GM11168 (cell line): ENCODE measurements around the gene THAP7.
"Not testable (repeated sequence)": the region's sequence is repeated elsewhere in the genome, so short reads cannot be mapped to it uniquely, and the experiment has no call there.

Experiments used
- in situ Hi-C: fragments of 300-500 bp; cut with MboI; formaldehyde crosslinking; loops from one replicate; pipeline ENCODE4 v1.12.0; 2022; ENCODE audit warnings: low sequenced_read_pairs; ENCODE audit not compliant: unreplicated experiment

The THAP7 gene, protein sequence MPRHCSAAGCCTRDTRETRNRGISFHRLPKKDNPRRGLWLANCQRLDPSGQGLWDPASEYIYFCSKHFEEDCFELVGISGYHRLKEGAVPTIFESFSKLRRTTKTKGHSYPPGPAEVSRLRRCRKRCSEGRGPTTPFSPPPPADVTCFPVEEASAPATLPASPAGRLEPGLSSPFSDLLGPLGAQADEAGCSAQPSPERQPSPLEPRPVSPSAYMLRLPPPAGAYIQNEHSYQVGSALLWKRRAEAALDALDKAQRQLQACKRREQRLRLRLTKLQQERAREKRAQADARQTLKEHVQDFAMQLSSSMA

DNA sequence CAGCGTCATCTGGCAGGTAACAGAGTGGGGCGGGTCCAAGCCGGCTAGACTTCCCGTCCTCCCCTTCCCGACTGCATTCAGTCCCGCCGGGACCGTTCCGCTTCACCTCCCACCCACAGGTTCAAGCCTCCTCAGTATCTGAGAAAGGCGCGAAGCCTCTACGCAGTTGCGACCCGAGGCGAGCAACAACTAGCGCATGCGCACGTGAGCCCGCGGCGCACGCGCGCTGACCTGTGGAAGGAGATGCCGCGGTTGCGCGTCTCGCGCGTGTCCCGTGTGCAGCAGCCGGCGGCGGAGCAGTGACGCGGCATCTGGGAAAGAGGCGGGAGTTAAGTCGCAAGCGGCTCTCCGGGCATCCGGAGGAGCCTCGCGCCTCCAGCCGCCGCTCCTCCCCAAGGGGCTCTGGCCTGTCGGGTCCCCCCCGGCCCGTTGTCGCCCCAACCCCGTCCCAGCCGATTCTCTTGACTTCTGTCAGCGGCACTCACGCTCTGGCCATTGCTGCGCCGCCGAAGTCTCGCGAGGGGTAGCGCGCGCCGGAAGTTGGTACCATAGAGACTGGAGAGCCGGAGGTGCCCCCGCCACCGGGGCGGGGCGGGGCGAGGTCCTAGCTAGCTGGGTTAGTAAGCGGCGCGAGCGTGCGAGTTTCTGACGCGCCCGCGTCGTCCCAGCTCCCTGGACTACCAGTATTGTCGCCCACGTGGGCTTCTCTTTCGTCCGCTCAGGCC, at the start of gene THAP7:
Gene THAP7 (minus strand): TSS at position 518 of the 725 bp plus-strand sequence. CDS start 207 bp downstream, at position 311.
- in situ Hi-C loops, result no loop called here

DNA sequence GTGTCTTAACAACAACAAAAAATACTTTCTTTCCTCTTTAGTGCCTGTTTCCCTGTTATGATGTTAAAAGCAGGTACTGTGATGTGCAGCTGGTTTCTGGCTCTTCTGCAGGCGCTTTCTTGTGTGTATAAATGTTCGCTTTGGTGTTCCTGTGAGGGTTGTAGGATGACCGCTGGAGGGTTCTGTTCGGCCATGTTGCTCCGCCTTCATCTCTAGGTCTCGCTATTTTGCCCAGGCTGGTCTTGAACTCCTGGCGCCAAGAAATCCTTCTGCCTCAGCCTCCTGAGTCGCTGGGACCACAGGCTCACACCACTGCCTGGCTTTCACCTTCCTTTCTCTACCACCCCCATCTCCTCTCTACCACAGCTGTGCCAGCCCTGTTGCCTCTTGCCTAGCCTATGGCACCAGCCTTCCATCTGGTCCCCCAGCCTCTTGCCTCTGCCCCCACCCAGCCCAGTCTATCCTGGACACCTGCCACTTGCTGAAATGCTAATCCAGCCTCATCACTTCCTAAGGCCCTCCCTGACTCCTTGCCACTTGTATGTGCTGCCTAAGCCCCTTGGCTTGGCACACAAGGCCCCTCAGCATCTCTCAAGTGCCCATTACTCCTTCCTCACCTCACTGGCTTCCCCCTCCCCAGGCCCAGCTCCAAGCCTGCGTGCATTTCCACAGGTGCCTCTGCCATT, 49.4 kb upstream of the THAP7 start:
- in situ Hi-C loops, result no loop called here

DNA sequence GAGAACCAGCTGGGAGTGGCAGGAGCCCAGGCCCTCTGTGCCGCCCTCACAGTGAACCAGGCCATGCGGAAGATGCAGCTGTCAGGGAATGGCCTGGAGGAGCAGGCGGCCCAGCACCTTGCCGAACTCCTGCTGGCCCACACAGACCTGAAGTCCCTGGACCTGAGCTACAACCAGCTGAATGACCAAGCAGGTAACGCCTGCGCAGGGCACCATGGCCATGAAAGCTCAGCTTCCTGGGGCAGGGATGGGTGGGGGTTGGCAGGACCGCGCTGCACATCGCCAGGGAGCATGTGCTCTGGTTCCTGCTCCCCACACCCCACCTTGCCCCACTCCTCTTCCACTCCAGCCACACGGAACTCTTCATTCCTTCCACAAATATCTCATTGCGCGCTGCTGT, 47.0 kb upstream of the THAP7 start:
- in situ Hi-C loops, result not testable (repeated sequence)

DNA sequence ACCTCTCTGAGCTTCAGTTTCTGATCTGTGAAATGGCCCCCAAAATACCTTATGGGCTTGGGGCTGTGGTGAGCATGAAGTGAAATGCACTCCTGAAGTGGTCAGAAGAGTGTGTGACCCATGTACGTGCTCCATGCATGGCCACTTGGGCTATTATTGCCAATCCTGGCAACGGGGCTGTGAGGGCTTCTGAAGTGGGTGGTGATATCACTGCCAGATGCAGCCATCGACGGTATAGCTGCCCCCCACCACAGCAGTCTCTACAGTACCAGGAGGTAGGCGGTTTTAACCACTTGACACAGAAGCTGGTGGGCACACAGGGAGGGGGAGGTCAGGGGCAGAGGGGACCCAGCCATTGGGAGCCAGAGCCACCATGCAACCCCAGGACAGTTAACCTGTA, 46.5 kb upstream of the THAP7 start:
- in situ Hi-C loops, result not testable (repeated sequence)

DNA sequence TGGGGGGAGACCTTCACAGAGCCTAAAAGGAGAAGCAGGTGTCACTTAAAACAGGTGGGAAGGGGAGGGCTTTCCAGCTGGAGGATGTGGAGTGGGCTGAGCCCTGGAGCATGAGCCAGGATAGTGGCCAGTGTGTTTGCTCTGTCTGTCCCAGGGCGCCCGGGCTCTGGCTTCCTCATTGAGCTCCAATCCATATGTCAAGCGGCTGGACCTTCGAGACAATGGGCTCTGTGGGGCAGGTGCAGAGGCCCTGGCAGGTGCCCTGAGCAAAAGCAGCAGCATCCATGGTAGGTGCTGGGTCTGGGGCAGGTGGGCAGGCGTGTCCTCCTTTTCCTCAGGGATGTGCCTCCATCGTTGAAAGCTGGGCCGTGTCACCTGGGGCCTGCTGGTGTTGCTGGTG, 45.8 kb upstream of the THAP7 start:
- in situ Hi-C loops, result no loop called here

DNA sequence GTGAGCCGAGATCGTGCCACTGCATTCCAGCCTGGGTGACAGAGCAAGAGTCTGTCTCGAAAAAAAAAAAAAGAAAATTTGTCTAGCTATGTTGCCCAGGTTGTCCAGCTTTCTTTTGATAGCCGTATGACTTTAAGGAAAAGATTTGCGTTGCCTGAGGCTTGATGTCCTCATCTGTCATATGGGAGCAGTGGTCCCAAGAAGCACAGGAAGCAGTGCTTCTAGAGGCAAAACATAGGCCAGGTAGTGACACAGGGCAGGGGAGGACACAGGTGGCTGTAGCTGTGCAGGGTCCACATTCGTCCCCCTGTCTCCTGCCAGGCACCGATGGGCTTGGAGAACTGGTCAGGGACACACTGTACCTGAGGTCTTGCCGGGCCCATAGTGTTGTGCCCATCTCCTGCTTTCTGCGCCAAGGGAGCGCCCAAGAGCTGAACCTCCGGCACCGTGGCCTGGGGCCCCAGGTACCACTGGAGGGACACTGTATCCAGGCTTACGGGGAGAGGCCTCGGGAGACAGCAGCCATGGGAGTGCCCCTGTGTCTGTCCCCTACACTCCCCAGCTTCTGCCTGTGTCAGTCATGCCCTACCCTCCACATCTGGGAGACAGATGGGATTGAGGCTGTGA, 45.2 kb upstream of the THAP7 start:
- in situ Hi-C loops, result no loop called here

DNA sequence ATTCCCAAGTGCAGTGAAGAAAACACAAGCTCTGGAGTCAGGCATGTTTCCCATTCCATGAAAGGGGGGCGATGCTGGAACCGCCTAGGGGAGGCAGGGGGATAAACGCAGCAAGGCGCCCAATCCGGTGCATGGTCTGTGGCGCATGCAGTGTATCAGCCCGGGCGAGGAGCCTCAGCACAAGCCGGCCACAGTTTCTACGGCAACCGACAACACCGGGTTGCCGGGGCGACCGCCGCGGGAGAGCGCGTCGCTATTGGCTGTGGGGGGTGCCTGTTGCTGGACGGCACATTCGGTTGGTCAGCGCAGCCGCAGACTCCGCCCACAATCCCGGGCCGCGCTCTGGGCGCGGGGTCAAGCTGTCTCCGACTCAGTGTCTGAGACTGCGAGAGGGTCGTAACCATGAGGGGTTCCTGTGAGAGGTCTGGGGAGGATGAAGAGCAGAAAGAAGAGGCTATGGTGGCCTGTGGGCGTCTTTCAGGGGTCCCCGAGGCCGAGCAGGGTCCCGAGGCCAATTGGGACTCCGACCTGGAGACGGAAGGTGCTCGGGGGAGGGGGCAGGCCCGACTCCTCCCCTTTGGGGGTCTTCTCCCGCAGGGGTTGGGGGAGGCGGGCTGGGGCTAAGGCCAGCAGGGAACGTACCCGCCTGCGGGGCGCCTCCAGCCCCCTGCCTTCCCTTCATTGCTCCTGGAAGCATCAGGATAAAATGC, 43.8 kb upstream of the THAP7 start, which contains the start of gene LRRC74B:
Gene LRRC74B (plus strand): TSS at position 362 of the 710 bp plus-strand sequence. CDS start 41 bp downstream, at position 403.
- in situ Hi-C loops, result no loop called here

DNA sequence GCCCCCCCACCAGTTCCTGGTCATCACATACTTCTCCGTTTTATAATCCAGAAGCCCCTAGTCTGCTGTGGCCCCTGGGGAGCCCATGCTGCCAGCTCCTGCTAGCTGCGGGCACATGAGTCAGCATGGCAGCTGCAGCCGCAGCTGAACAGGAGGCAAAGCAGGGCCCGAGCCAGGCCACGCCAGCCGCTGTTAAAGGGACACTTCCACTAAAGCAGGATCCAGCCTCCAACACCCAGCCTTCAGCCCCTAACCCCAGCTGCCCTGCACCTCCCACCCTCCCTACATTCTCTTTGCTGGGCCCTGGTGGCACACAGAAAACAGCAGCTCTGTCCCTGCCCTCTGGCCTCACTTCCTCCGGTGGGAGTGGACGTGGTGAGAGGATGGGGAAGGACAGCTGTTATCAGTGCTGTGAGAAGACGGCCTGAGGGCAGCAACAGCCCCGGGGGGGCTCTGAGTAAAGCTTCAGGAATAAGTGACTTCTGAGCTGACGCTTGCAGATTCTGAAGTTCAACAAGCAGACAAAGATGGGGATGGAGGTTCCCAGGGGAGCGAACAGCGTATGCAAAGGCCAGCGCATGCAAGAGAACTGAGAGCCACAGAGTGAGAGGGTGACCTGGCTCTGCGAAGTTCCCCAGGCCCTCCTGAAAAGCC, 43.1 kb upstream of the THAP7 start:
- in situ Hi-C loops, result no loop called here

DNA sequence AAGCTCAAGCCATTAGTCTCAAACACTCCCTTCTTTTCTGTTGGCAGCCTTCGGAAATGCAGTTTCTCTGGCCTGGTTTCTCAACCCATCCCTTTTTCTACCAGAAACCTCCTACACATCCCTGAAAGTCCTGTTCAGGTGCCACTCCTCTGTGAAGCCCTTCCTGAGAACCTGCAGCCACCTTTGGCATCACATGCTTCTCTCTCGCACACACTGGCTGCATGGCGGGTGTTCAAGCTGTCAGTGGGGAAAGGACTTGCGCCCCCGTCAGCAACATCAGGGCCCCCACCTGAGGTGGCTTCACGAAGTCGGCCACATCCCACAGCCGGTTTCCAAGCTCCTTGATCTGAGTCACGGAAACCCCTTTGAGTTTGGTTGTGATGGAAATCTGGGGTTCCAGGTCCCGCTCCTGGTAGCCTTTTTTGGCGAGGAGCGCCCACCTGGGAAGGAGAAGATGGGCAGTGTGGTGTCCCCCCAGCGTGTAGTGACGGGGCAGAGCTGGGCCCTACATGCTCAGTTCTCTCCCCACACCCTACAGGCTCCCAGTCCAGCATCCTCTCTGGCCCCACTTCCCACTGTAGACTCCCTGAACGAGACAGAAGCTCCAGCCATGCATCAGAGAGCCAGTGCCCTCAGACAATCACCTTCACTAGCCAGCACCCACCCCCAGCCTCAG, 42.1 kb upstream of the THAP7 start:
- in situ Hi-C loops, result no loop called here

DNA sequence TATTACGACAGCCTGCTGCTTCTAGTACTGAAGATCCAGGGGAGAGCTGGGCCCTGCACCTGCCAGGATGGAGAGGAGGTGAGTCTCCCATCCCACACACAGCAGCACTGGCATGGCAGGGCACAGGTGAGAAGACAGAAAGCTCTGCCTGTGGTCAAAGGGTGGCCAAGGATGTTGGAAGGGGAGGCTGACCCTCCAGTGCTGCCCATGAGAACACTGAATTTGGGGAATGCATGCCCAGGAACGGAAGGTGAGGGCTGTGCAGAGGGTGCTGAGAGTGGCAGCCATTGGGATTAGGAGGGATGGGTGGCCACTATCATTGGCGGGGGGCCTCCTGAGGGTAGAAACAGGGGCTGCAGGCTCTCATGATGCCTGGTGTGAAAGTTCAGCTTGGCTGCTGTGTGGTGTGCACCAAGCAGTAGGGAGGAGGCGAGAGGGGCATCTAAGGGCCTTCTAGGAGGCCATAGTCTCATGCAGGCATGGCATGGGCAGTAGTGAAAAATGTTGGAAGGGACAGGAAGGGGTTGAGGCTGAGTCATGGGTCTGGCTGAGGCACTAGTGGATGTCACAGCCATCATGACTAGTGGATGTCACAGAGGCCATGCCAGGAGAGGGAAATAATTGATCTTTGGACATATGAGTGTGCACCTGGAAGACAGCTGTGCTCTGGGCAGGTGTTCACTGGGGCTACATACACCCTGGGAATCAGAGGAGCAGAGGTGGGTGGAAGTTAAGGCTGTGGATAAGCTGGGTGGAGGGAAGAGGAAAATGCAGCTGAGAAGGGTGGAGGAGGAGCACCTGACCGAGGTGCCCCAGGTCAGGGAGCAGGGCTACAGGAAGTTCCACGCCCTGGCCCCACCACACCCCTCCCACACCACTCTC, 41.3 kb upstream of the THAP7 start:
- in situ Hi-C loops, result no loop called here

DNA sequence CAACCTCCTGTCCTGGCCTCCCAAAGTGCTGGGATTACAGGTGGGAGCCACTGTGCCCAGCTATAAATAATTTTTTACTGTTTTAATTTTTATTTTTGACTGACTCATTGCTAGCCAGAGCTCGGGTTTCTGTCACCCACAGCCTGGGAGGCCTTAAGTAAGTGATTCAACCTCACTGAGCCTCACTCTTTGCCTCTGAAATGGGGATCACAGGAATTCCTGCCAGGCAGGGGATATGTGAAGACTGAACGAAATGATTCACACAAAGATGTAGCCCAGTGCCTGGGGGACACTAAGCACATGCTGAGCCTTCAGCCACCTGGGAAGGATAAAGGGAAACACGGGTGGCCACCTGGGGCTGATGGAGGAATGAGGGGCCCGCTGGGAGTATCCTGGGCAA, 40.0 kb upstream of the THAP7 start:
- in situ Hi-C loops, result no loop called here

DNA sequence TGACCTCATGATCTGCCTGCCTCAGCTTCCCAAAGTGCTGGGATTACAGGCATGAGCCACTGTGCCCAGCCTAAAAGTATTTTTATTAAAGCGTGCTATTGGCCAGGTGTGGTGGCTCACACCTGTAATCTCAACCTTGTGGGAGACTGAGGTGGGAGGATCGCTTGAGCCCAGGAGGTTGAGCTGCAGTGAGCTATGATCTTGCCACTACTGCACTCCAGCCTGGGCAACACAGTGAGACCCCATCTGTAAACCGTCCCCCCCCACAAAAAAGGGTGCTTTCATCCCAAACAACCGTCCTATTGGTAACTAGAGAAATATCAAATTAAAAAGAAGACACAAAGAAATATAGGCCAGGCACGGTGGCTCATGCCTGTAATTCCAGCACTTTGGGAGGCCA, 37.2 kb upstream of the THAP7 start:
- in situ Hi-C loops, result not testable (repeated sequence)

DNA sequence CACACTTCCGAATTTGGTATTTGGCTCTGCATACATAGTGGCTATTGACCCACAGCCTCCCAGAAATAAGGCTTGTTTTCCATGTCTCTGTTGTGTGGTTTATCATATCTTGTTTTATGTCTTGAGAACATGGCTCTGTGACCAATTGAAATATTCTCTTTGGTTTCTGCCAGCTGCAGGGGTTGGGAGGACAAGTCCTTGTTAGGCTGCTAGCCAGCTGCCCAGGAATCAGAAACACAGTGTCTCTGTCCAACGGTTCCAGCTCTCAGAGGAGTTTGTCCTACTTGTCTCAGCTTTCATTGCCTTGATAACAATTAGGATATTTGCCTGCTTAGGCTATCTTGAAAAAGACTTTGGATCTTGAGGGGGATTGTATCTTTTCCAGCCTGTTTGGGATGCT, 36.5 kb upstream of the THAP7 start:
- in situ Hi-C loops, result no loop called here

DNA sequence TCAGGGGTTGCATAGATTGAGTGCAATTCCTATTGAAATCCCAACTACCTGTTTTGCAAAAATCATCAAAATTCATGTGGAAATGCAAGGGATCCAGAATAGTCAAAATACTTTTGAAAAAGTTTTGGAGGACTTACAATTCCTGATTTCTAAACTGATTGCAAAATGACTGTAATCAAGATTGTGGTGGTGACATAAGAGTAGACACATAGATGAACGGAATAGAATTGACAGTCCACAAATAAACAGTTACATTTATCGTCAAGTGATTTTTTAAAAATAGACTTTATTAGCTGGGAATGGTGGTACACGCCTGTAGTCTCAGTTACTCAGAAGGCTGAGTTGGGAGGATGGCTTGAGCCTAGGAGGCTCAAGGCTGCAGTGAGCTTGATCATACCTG, 33.1 kb upstream of the THAP7 start:
- in situ Hi-C loops, result no loop called here

DNA sequence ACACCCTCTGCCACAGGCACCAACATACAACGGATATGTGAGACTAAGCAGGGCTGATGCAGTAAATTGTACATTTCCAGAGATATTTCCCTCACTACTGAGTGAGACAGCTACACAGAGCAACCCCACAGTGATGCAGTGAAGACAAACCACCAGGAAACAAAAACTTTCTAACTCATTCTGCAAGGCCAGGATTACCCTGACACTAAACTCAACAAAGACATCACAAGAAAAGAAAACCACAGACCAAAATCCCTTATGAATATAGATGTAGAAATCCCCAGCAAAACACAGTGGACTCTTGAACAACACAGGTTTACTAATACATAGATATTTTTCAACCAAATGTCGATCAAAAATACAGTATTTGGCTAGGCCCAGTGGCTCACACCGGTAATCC, 32.0 kb upstream of the THAP7 start:
- in situ Hi-C loops, result no loop called here

DNA sequence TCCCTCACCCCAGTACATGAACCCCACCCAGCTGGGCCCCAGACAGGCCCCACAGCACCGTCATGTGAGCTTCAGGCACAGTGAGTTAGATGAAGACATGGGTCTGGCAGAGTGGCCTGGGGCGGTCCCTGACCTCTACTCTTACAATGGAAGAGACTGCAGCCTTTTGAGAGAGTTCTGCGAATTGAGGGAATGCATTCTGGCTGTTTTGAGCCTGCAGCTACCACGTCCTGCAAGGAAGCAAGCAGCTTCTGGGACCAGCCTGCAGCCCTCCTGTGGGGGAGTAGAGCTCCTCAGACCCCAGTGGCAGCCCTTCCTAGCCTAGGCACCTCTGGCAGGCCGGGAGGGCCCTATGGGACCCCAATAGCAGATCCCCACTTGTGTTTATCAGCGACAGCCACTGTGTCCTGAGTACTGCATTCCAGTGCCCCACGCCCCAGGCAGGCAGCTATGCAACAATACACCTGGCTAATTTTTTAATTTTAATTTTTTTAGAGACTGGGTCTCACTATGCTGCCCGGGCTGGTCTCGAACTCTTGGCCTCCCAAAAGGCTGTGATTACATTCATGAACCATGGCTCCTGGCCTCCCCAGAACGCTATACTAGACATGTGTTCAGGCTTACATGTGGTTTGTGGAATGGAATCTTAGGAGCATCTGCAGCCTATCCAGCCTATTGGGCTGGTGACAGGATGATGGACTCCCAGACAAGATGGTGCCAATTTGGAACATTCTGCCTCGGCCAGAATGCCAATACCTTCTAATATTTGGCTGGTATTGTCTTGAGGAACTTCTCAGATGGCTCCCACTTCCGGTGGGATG, 31.2 kb upstream of the THAP7 start:
- in situ Hi-C loops, result no loop called here
